ENCODE data around the gene DLK1. TPM values are rescaled to one million over a fixed set of nuclear protein-coding genes. Genes with fewer than 3 reads are reported as not detected.

DLK1 gene
- total RNA-seq, 1 donor = 0.09 TPM

- DNase-seq (ENCODE audit: low read depth) = no peak
- H3K4me3 ChIP-seq (ENCODE audit: low read depth, low read length) = no peak overlapping the region
- TF ChIP-seq CTCF (IDR thresholded peaks at IDR 0.05; ENCODE audit: insufficient read depth, low read length) = no peak
Observed at GRCh38 chr14:100721568-100721967, 5.1 kb upstream of the DLK1 start.

GRCh38 chr14:100722367-100722766 is 4.3 kb upstream of the DLK1 start:
- no peak for DNase-seq (ENCODE audit: low read depth)
- no peak overlapping the region for H3K4me3 ChIP-seq (ENCODE audit: low read depth, low read length)
- TF ChIP-seq CTCF (IDR thresholded peaks at IDR 0.05; ENCODE audit: insufficient read depth, low read length) = no peak

GRCh38 chr14:100723135-100723829 is 3.4 kb upstream of the DLK1 start:
- DNase-seq (ENCODE audit: low read depth) = no peak
- no peak for TF ChIP-seq CTCF (IDR thresholded peaks at IDR 0.05; ENCODE audit: insufficient read depth, low read length)
- no peak overlapping the region for H3K4me3 ChIP-seq (ENCODE audit: low read depth, low read length)

DNA sequence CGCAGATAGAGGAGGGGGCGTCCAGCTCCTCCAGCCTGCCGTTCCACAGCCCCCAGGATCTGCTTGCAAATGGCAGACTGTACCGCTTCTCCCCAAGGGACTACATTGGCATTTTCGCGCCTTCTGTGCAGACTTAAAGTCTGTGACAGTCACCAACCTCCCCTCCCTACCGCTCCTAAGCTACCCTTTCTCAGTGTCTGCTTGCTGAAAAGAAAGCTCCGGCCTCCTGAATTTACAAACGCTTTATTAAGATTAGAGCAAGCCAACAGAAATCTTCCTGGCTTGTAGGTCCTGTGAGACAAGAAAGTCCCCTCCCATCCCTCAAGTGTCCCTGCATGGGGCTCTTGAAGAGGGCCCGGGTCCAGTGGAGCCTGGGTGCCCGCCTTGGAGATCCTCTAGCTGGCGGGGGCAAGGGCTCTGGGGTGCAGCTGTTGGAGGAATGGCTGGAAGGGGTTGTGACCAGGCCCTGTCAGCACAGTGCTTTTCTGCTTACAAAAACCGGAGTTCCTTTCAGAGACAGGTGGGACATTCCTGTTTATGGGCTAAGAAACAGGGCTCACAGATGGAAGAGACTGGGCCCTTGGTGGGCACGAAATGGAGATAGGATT is 2.8 kb upstream of the DLK1 start:
- H3K4me3 ChIP-seq (ENCODE audit: low read depth, low read length) = no peak overlapping the region
- TF ChIP-seq CTCF (IDR thresholded peaks at IDR 0.05; ENCODE audit: insufficient read depth, low read length) = no peak
- DNase-seq (ENCODE audit: low read depth) = no peak

- no peak for TF ChIP-seq CTCF (IDR thresholded peaks at IDR 0.05; ENCODE audit: insufficient read depth, low read length)
- no peak overlapping the region for H3K4me3 ChIP-seq (ENCODE audit: low read depth, low read length)
- no peak for DNase-seq (ENCODE audit: low read depth)
Observed at GRCh38 chr14:100724536-100724935, 2.2 kb upstream of the DLK1 start.

DNA sequence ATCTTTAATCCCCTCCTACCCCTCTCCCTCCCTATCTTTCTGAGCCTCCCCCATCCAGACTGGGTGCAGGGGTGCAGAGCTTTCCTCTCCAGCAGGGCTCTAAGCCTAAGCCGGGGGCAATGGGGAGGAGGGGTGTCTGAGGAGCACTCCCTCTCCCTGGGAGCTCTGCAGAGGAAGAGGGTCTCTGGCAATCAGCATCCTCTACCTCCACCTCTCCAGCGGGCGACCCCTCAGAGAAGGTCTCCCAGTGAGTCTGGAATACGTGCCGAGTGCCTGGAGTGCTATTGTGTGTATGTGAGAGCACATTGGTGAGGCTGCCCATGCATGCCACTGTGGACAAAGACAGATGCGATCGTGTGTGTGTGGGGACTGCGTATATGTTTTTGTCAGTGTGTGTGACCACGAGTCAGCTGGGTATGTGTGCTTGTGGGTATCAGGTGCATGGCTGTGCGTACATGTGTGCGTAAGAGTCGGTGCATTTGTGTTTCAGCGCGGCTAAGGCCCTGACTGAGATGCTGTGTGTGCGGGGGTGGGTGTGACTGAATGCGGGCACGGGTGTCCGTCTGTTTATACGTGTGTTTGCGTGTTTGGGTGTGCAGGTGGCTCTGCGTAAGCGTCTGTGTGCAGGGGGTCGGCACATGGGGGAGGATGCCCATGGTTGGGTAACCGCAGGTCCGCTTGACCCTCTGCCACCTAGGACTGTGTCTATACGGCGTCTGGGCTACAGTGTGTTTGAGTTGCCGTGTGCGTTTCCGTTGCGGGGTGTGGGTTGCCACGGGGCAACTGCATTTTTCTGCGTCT is 905 bp upstream of the DLK1 start:
- no peak for TF ChIP-seq CTCF (IDR thresholded peaks at IDR 0.05; ENCODE audit: insufficient read depth, low read length)
- DNase-seq (ENCODE audit: low read depth) = no peak
- H3K4me3 ChIP-seq (ENCODE audit: low read depth, low read length) = no peak overlapping the region
